K562 (cell line): ENCODE results near the gene EMC10. TPM values are rescaled to one million over a fixed set of nuclear protein-coding genes. Genes with fewer than 3 reads are reported as not detected.

Source experiments
- ATAC-seq: fragments of 200-7000 bp; cut with Tn5 transposase; 3 replicates; pipeline ENCODE4 v1.9.1; 2020; ENCODE audit warnings: moderate library complexity
- BruUV-seq: library from RNA; stranded (reverse); fragments of 400-500 nt; replicated peaks from 2 replicates; lab custom pipeline; 2021; lab: Mats Ljungman, UMichigan
- CTCF ChIA-PET: fragments of 300-600 bp; formaldehyde crosslinking; extraction: SDS; loops from one replicate; lab custom pipeline; 2021; ENCODE audit warnings: low intra/inter-chr PET ratio; lab: Yijun Ruan, JAX
- POLR2A ChIA-PET: fragments of 300-600, 350-650 bp; sonication (Branson Sonifier 250); formaldehyde crosslinking; extraction: SDS; loops from one replicate; lab custom pipeline; 2021; ENCODE audit warnings: antibody characterized with exemption, inconsistent platforms; lab: Yijun Ruan, JAX
- DNase-seq, 4 experiments: peaks; one replicate each; pipeline versions ENCODE4 v3.0.0 to v3.0.0-alpha.2; 2011 to 2018; ENCODE audit warnings: low spot score in 3 of 4, mixed read lengths in 3 of 4; ENCODE audit errors: extremely low read depth in 1 of 4
- FAIRE-seq: peaks from 2 replicates; lab custom pipeline; 2011; peaks lifted over from hg19 to GRCh38; lab: Jason Lieb, UNC
- H2AFZ ChIP-seq: 2 replicates; pipeline ENCODE4 v1.6.0; 2011; ENCODE audit warnings: low read depth, low read length, control low read depth, inconsistent platforms
- H3K27ac ChIP-seq: fragments of 200-600 bp; 3 replicates; pipeline ENCODE4 v1.8.0; 2011; ENCODE audit warnings: low read depth, mild to moderate bottlenecking, control low read depth, inconsistent platforms, low read length, moderate library complexity, mixed read lengths; ENCODE audit errors: extremely low read depth
- H3K27me3 ChIP-seq, 2 experiments: fragments of 300-600 bp in 1 of 2; 2 replicates in 1 of 2; 3 replicates in 1 of 2; pipeline versions ENCODE4 v1.6.0 to v1.8.0; 2011; ENCODE audit warnings: inconsistent platforms in 2 of 2, low read length in 2 of 2, mild to moderate bottlenecking in 1 of 2, mixed read lengths in 1 of 2, moderate library complexity in 1 of 2; ENCODE audit not compliant: control insufficient read depth in 2 of 2, insufficient read depth in 2 of 2
- H3K36me3 ChIP-seq: fragments of 300-600 bp; 3 replicates; pipeline ENCODE4 v1.8.0; 2011; ENCODE audit warnings: mild to moderate bottlenecking, low read length, inconsistent platforms; ENCODE audit not compliant: control insufficient read depth, insufficient read depth
- H3K4me1 ChIP-seq, 2 experiments: fragments of 200-600 bp in 1 of 2; replicated peaks in 1 of 2; 2 replicates in 1 of 2; 3 replicates in 1 of 2; pipeline versions ENCODE4 v1.5.1 to v1.8.0; 2011; ENCODE audit warnings: inconsistent platforms in 2 of 2, low read length in 2 of 2, mild to moderate bottlenecking in 1 of 2, mixed read lengths in 1 of 2, moderate library complexity in 1 of 2; ENCODE audit not compliant: control insufficient read depth in 2 of 2, insufficient read depth in 2 of 2
- H3K4me2 ChIP-seq: 2 replicates; pipeline ENCODE4 v1.6.1; 2011; ENCODE audit warnings: low read length, control low read depth, inconsistent platforms, mixed read lengths; ENCODE audit not compliant: insufficient read depth
- H3K4me3 ChIP-seq: fragments of 200-600 bp; sonication (generic), shearing (Covaris generic); 2 replicates; pipeline ENCODE4 v1.5.1; 2016; ENCODE audit warnings: control low read depth, inconsistent platforms
- H3K79me2 ChIP-seq: fragments of 200-600 bp; 3 replicates; pipeline ENCODE4 v1.8.0; 2011; ENCODE audit warnings: low read length, inconsistent platforms; ENCODE audit not compliant: control insufficient read depth, insufficient read depth
- H3K9ac ChIP-seq, 2 experiments: 2 replicates each; pipeline versions ENCODE4 v1.6.0 to v1.6.1; 2011; ENCODE audit warnings: low read depth in 2 of 2, low read length in 2 of 2, control low read depth in 1 of 2, inconsistent platforms in 1 of 2, mild to moderate bottlenecking in 1 of 2, mixed read lengths in 1 of 2; ENCODE audit not compliant: insufficient read depth in 1 of 2
- H3K9me1 ChIP-seq: one replicate; pipeline ENCODE4 v1.6.0; 2011; ENCODE audit warnings: inconsistent platforms, mild to moderate bottlenecking, low read length, moderate library complexity; ENCODE audit not compliant: control insufficient read depth, insufficient read depth
- H3K9me3 ChIP-seq: replicated peaks from 2 replicates; pipeline ENCODE4 v1.5.1; 2011; ENCODE audit warnings: low read depth, low read length, inconsistent platforms; ENCODE audit not compliant: control insufficient read depth, insufficient read depth
- H4K20me1 ChIP-seq: replicated peaks from 2 replicates; pipeline ENCODE4 v1.6.1; 2011; ENCODE audit warnings: low read length, inconsistent platforms, mixed read lengths; ENCODE audit not compliant: control insufficient read depth, insufficient read depth
- CREBBP ChIP-seq: IDR thresholded peaks from one replicate; pipeline ENCODE4 v1.6.1; 2012; ENCODE audit warnings: low read depth, mild to moderate bottlenecking, control low read depth, inconsistent platforms, low read length
- CTBP1 ChIP-seq: fragments of 450-650 bp; IDR thresholded peaks from 2 replicates; pipeline ENCODE4 v1.6.1; 2016; ENCODE audit warnings: borderline replicate concordance
- HDAC1 ChIP-seq, 2 experiments: fragments of 450-650 bp; IDR thresholded peaks; 2 replicates each; pipeline ENCODE4 v1.6.1; 2016 to 2017; ENCODE audit warnings: inconsistent platforms in 1 of 2, mild to moderate bottlenecking in 1 of 2, moderate library complexity in 1 of 2
- KDM1A ChIP-seq, 2 experiments: fragments of 450-650 bp; IDR thresholded peaks; 2 replicates each; pipeline ENCODE4 v1.6.1; 2016; ENCODE audit warnings: mild to moderate bottlenecking in 2 of 2
- WGBS: fragments of 100-300 bp; shearing (Covaris generic); methylation state at CpG from one replicate; pipeline ENCODE4 v1.1.6; 2016; ENCODE audit warnings: low coverage, mixed read lengths; ENCODE audit not compliant: insufficient coverage; ENCODE audit errors: missing lambda C conversion rate; 5-methylcytosine and 5-hydroxymethylcytosine counted together
- in situ Hi-C: fragments of 300-500 bp; cut with MboI; formaldehyde crosslinking; loops from 4 replicates; pipeline ENCODE4 v1.15.0; 2018; ENCODE audit warnings: inconsistent platforms, mixed read lengths
- intact Hi-C: fragments of 100-400 bp; cut with micrococcal nuclease; formaldehyde crosslinking; loops from 2 replicates; pipeline ENCODE4 v1.14.2; 2022
- polyA plus RNA-seq, 8 experiments: library from polyadenylated mRNA; depleted of rRNA in 4 of 8; stranded (reverse) in 5 of 8; unstranded in 3 of 8; fragments of >200 nt; fragmentation: Nextera tagmentation in 2 of 8; fragmentation: Illumina TruSeq in 1 of 8; extraction: Ambion mirVana in 2 of 8; extraction: Trizol in 1 of 8; gene quantifications; 2 replicates each; pipeline versions ENCODE4 v1.2.1 to v1.2.3, GENCODE V29; 2011 to 2014; ENCODE audit warnings: inconsistent platforms in 1 of 8, missing spikeins in 1 of 8
- total RNA-seq, 7 experiments: library from RNA; depleted of rRNA in 6 of 7; stranded (reverse); fragments of >200 nt in 6 of 7; fragmentation: Illumina TruSeq in 2 of 7; extraction: Trizol in 2 of 7; gene quantifications; 2 replicates each; pipeline versions ENCODE4 v1.2.1 to v1.2.3, GENCODE V29; 2011 to 2021; ENCODE audit warnings: low replicate concordance in 1 of 7
- TF ChIP-seq, protein P1 (sequence below): fragments of 450-650 bp; IDR thresholded peaks from 2 replicates; pipeline ENCODE4 v1.6.1; 2016
- TF ChIP-seq, protein P2 (sequence below): fragments of 250-450 bp; sonication (Bioruptor Pico); IDR thresholded peaks from 2 replicates; pipeline ENCODE4 v1.5.0; 2021

The EMC10 gene
- total and polyA plus RNA-seq, 9 of the 15 experiments (the other 6 are each of a cell fraction or from before 2014, with no cell fraction given) = 1.4 to 46.0 (median 13.1) TPM

DNA sequence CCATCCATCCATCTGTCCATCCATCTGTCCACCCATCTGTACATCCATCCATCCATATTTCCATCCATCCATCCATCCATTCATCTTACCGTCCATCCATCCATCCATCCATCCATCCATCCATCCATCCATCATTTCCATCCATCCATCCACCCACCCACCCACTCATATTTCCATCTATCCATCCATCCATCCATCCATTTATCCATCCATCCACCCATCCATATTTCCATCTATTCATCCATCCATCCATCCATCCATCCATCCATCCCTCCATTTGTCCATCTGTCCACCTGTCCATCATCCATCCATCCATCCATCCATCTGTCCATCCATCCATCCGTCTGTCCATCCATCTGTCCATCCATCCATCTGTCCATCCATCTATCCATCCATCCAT lies 20.3 kb upstream of the EMC10 start:
- H3K9ac ChIP-seq = no peak overlapping the region
- no TSS peak for BruUV-seq
- H3K36me3 ChIP-seq = no peaks in the 10 kb centered on the region
- H3K79me2 ChIP-seq = no peaks in the 10 kb centered on the region
- H3K4me1 ChIP-seq = peaks cover 0 to 18% of the 10 kb centered on the region in 2 experiments; a peak in 2 of 5 replicates
- ATAC-seq (no peak), FAIRE-seq (no peak), DNase-seq (no peak)
- no peak overlapping the region for H3K4me3 ChIP-seq
- CTCF ChIA-PET = no interaction called here
- TF ChIP-seq, protein P1, sequence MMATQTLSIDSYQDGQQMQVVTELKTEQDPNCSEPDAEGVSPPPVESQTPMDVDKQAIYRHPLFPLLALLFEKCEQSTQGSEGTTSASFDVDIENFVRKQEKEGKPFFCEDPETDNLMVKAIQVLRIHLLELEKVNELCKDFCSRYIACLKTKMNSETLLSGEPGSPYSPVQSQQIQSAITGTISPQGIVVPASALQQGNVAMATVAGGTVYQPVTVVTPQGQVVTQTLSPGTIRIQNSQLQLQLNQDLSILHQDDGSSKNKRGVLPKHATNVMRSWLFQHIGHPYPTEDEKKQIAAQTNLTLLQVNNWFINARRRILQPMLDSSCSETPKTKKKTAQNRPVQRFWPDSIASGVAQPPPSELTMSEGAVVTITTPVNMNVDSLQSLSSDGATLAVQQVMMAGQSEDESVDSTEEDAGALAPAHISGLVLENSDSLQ = peak; percentile 50; the same call in 1 of the 2 replicates
- TF ChIP-seq KDM1A (IDR thresholded peaks at IDR 0.05) (peak in 1 of 2 experiments; percentile 53; a peak in 2 of 4 replicates), CTBP1 (no peak), CREBBP (peak; percentile 78), HDAC1 (IDR thresholded peaks at IDR 0.05) (0 out of 4 replicates have a peak, but pooled peaks of 1 of the 2 experiments have one; percentile 43)
- TF ChIP-seq, protein P2, sequence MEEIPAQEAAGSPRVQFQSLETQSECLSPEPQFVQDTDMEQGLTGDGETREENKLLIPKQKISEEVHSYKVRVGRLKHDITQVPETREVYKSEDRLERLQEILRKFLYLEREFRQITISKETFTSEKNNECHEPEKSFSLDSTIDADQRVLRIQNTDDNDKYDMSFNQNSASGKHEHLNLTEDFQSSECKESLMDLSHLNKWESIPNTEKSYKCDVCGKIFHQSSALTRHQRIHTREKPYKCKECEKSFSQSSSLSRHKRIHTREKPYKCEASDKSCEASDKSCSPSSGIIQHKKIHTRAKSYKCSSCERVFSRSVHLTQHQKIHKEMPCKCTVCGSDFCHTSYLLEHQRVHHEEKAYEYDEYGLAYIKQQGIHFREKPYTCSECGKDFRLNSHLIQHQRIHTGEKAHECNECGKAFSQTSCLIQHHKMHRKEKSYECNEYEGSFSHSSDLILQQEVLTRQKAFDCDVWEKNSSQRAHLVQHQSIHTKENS = no peak
- no peak overlapping the region for H2AFZ ChIP-seq
- POLR2A ChIA-PET = no interaction called here
- WGBS = 0% methylated on average over 2 of the region's 2 CpGs
- no peak overlapping the region for H3K27ac ChIP-seq
- no peaks in the 10 kb centered on the region for H3K9me1 ChIP-seq
- no peaks in the 10 kb centered on the region for H4K20me1 ChIP-seq
- H3K4me2 ChIP-seq = no peak overlapping the region
- H3K27me3 ChIP-seq = peaks cover 6 to 18% of the 10 kb centered on the region in 2 experiments; a peak in 4 of 5 replicates
- in situ Hi-C loops (no loop called here), intact Hi-C loops (no loop called here)
- H3K9me3 ChIP-seq = no peaks in the 10 kb centered on the region
